Osteoblast (primary cell): ENCODE results near the gene RTTN. TPM values are rescaled to one million over a fixed set of nuclear protein-coding genes. Genes with fewer than 3 reads are reported as not detected.

Experiments
- DNase-seq: peaks from one replicate; pipeline ENCODE4 v3.0.0; 2011; ENCODE audit warnings: low spot score, mixed read lengths; ENCODE audit not compliant: insufficient read length; ENCODE audit errors: missing footprints
- H2AFZ ChIP-seq: 2 replicates; pipeline ENCODE4 v1.6.0; 2011; ENCODE audit warnings: mild to moderate bottlenecking, low read length
- H3K27ac ChIP-seq: 2 replicates; pipeline ENCODE4 v1.5.1; 2011; ENCODE audit warnings: mild to moderate bottlenecking, low read depth, low read length, moderate library complexity
- H3K27me3 ChIP-seq: 2 replicates; pipeline ENCODE4 v1.6.0; 2012; ENCODE audit warnings: mild to moderate bottlenecking, control low read depth, inconsistent platforms, low read length, moderate library complexity; ENCODE audit not compliant: insufficient read depth
- H3K36me3 ChIP-seq: 2 replicates; pipeline ENCODE4 v1.5.1; 2011; ENCODE audit warnings: mild to moderate bottlenecking, low read length, control low read depth, moderate library complexity; ENCODE audit not compliant: insufficient read depth
- H3K4me1 ChIP-seq: 2 replicates; pipeline ENCODE4 v1.5.1; 2011; ENCODE audit warnings: mild to moderate bottlenecking, low read length, control low read depth, moderate library complexity; ENCODE audit not compliant: insufficient read depth
- H3K4me2 ChIP-seq: 2 replicates; pipeline ENCODE4 v1.6.0; 2011; ENCODE audit warnings: mild to moderate bottlenecking, low read length; ENCODE audit not compliant: insufficient read depth
- H3K4me3 ChIP-seq: fragments of 200-600 bp; sonication (generic); 3 replicates; pipeline ENCODE4 v1.5.1; 2012; ENCODE audit warnings: mild to moderate bottlenecking, low read length, inconsistent platforms; ENCODE audit not compliant: insufficient read depth
- H3K79me2 ChIP-seq: 2 replicates; pipeline ENCODE4 v1.6.0; 2012; ENCODE audit warnings: mild to moderate bottlenecking, low read length, control low read depth, inconsistent platforms; ENCODE audit not compliant: insufficient read depth
- H3K9me3 ChIP-seq: 2 replicates; pipeline ENCODE4 v1.5.1; 2011; ENCODE audit warnings: low read depth, low read length, control low read depth
- H4K20me1 ChIP-seq: 2 replicates; pipeline ENCODE4 v1.6.0; 2012; ENCODE audit warnings: mild to moderate bottlenecking, low read length, control low read depth; ENCODE audit not compliant: insufficient read depth
- CTCF ChIP-seq: IDR thresholded peaks from 2 replicates; pipeline ENCODE4 v1.5.1; 2011; ENCODE audit warnings: mild to moderate bottlenecking, low read depth, low read length, moderate library complexity; ENCODE audit errors: extremely low read depth
- total RNA-seq: library from RNA; depleted of rRNA; stranded (reverse); fragments of >200 nt; gene quantifications from 2 replicates; pipeline ENCODE4 v1.2.3, GENCODE V29; 2012

RTTN gene
- total RNA-seq, 1 donor: 11.2 TPM

GRCh38 chr18:70069382-70069781 is 136.1 kb downstream of the RTTN start:
- no peaks in the 10 kb centered on the region for H3K36me3 ChIP-seq
- H3K27ac ChIP-seq: no peak overlapping the region
- H3K9me3 ChIP-seq: no peaks in the 10 kb centered on the region
- H3K4me2 ChIP-seq: no peak overlapping the region
- no peak for DNase-seq
- no peak overlapping the region for H2AFZ ChIP-seq
- H3K4me3 ChIP-seq: no peak overlapping the region
- TF ChIP-seq CTCF: no peak
- no peaks in the 10 kb centered on the region for H3K79me2 ChIP-seq
- no peaks in the 10 kb centered on the region for H3K27me3 ChIP-seq
- no peaks in the 10 kb centered on the region for H4K20me1 ChIP-seq
- no peaks in the 10 kb centered on the region for H3K4me1 ChIP-seq

GRCh38 chr18:70068981-70069380 is 136.5 kb downstream of the RTTN start:
- Histone ChIP-seq H3K79me2 (no peaks in the 10 kb centered on the region), H2AFZ (no peak overlapping the region), H3K36me3 (no peaks in the 10 kb centered on the region), H3K9me3 (no peaks in the 10 kb centered on the region), H3K27me3 (no peaks in the 10 kb centered on the region), H3K4me2 (no peak overlapping the region), H4K20me1 (no peaks in the 10 kb centered on the region), H3K4me1 (no peaks in the 10 kb centered on the region), H3K4me3 (no peak overlapping the region), H3K27ac (no peak overlapping the region)
- TF ChIP-seq CTCF: no peak
- no peak for DNase-seq

GRCh38 chr18:70059684-70060083 is 145.8 kb downstream of the RTTN start:
- H3K36me3 ChIP-seq: no peaks in the 10 kb centered on the region
- no peaks in the 10 kb centered on the region for H3K27me3 ChIP-seq
- no peaks in the 10 kb centered on the region for H4K20me1 ChIP-seq
- no peak for TF ChIP-seq CTCF
- no peaks in the 10 kb centered on the region for H3K4me1 ChIP-seq
- H3K4me2 ChIP-seq: no peak overlapping the region
- H3K4me3 ChIP-seq: no peak overlapping the region
- H3K27ac ChIP-seq: no peak overlapping the region
- no peaks in the 10 kb centered on the region for H3K79me2 ChIP-seq
- no peaks in the 10 kb centered on the region for H3K9me3 ChIP-seq
- no peak overlapping the region for H2AFZ ChIP-seq
- no peak for DNase-seq

- Histone ChIP-seq H3K4me2 (no peak overlapping the region), H3K4me1 (no peaks in the 10 kb centered on the region), H4K20me1 (no peaks in the 10 kb centered on the region), H3K9me3 (no peaks in the 10 kb centered on the region), H3K4me3 (no peak overlapping the region), H3K79me2 (no peaks in the 10 kb centered on the region), H3K36me3 (no peaks in the 10 kb centered on the region), H3K27me3 (no peaks in the 10 kb centered on the region), H2AFZ (no peak overlapping the region), H3K27ac (no peak overlapping the region)
- no peak for DNase-seq
- TF ChIP-seq CTCF: no peak
Measured at GRCh38 chr18:70058916-70059315, 146.6 kb downstream of the RTTN start.
